ENCODE data around the gene WASL.
A peak's percentile ranks its signal among the peaks of the same experiment; 100 is the strongest.

The WASL gene

GRCh38 chr7:123690550-123690949 lies 58.3 kb downstream of the WASL start:
- no peak for DNase-seq (ENCODE audit: low spot score)

- no peak for DNase-seq (ENCODE audit: low spot score)
Observed at GRCh38 chr7:123689250-123689649, 59.6 kb downstream of the WASL start.

- no peak for DNase-seq (ENCODE audit: low spot score)
Observed at GRCh38 chr7:123687727-123688126, 61.1 kb downstream of the WASL start.

GRCh38 chr7:123687161-123687560 lies 61.6 kb downstream of the WASL start:
- no peak for DNase-seq (ENCODE audit: low spot score)

- peak; percentile 62 for DNase-seq (ENCODE audit: low spot score)
Observed at GRCh38 chr7:123682690-123683089, 66.1 kb downstream of the WASL start.

GRCh38 chr7:123681561-123681960 lies 67.2 kb downstream of the WASL start:
- no peak for DNase-seq (ENCODE audit: low spot score)

- DNase-seq (ENCODE audit: low spot score) = no peak
Observed at GRCh38 chr7:123680580-123680979, 68.2 kb downstream of the WASL start.

- DNase-seq (ENCODE audit: low spot score) = no peak
Observed at GRCh38 chr7:123679614-123680013, 69.2 kb downstream of the WASL start.

GRCh38 chr7:123677061-123677715 lies 71.6 kb downstream of the WASL start:
- DNase-seq (ENCODE audit: low spot score) = no peak

GRCh38 chr7:123675181-123675473 lies 73.7 kb downstream of the WASL start:
- DNase-seq (ENCODE audit: low spot score) = no peak

GRCh38 chr7:123674399-123675180 lies 74.2 kb downstream of the WASL start:
- DNase-seq (ENCODE audit: low spot score) = no peak

GRCh38 chr7:123673752-123674398 lies 74.9 kb downstream of the WASL start:
- no peak for DNase-seq (ENCODE audit: low spot score)

- DNase-seq (ENCODE audit: low spot score) = no peak
Observed at GRCh38 chr7:123673137-123673732, 75.6 kb downstream of the WASL start.

GRCh38 chr7:123669485-123669884 lies 79.3 kb downstream of the WASL start:
- no peak for DNase-seq (ENCODE audit: low spot score)

- no peak for DNase-seq (ENCODE audit: low spot score)
Observed at GRCh38 chr7:123666492-123666891, 82.3 kb downstream of the WASL start.

GRCh38 chr7:123665896-123666295 lies 82.9 kb downstream of the WASL start:
- DNase-seq (ENCODE audit: low spot score) = no peak

- no peak for DNase-seq (ENCODE audit: low spot score)
Observed at GRCh38 chr7:123665157-123665556, 83.6 kb downstream of the WASL start.

- DNase-seq (ENCODE audit: low spot score) = no peak
Observed at GRCh38 chr7:123663200-123663599, 85.6 kb downstream of the WASL start.

GRCh38 chr7:123662755-123663154 lies 86.0 kb downstream of the WASL start:
- DNase-seq (ENCODE audit: low spot score) = no peak

- no peak for DNase-seq (ENCODE audit: low spot score)
Observed at GRCh38 chr7:123662293-123662692, 86.5 kb downstream of the WASL start.

- DNase-seq (ENCODE audit: low spot score) = no peak
Observed at GRCh38 chr7:123661765-123662164, 87.0 kb downstream of the WASL start.

GRCh38 chr7:123660514-123661354 lies 88.1 kb downstream of the WASL start:
- DNase-seq (ENCODE audit: low spot score) = no peak

Data from SW480 (cell line).